Measurements from ENCODE around the gene ARID3A. TPM values are rescaled to one million over a fixed set of nuclear protein-coding genes. Genes with fewer than 3 reads are reported as not detected.

ARID3A gene
- total RNA-seq, 2 experiments from 2014 or later = 18.7 to 22.1 TPM

DNA sequence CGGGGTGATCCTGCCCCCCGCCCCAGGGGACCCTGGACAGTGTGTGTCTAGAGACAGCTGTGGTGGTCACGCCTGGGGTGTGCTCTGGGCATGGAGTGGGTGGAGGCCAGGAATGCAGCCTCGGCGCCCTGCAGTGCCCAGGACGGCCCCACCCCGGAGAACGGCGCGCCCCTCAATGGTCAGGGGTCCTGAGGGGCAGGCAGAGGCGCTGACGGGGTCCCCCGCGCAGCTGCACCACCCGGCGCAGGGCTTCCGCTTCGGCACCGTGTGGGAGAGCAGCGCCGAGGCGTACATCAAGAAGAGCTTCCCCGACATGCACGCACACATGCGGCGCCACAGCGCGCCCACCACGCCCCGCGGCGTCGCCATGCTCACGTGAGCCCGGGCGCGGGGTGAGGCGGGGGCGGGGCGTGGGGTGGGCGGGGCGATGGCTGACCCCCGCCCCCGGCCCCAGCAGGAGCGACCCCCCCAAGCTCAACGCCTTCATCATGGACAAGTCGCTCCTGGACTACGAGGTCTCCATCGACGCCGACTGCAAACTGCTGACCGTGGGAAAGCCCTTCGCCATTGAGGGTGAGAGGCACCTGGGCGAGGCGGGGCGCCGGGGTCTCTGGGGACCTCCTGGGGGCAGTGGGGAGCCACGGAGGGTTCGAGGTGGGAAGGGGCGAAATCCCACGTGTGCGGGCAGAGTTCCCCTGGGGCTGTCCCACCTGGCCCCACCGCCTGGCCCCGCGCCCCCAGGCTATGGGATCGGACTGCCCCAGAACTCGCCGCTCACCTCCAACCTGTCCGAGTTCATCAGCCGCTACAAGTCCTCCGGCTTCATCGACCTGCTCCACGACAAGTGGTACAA, 81.8 kb downstream of the ARID3A start:
- TF ChIP-seq, protein P1, sequence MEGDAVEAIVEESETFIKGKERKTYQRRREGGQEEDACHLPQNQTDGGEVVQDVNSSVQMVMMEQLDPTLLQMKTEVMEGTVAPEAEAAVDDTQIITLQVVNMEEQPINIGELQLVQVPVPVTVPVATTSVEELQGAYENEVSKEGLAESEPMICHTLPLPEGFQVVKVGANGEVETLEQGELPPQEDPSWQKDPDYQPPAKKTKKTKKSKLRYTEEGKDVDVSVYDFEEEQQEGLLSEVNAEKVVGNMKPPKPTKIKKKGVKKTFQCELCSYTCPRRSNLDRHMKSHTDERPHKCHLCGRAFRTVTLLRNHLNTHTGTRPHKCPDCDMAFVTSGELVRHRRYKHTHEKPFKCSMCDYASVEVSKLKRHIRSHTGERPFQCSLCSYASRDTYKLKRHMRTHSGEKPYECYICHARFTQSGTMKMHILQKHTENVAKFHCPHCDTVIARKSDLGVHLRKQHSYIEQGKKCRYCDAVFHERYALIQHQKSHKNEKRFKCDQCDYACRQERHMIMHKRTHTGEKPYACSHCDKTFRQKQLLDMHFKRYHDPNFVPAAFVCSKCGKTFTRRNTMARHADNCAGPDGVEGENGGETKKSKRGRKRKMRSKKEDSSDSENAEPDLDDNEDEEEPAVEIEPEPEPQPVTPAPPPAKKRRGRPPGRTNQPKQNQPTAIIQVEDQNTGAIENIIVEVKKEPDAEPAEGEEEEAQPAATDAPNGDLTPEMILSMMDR (IDR thresholded peaks at IDR 0.05) = no peak
- Mint-ChIP-seq H3K27me3 (peaks cover 1% of the 10 kb centered on the region), H3K4me1 (ENCODE audit: low read depth) (no peaks in the 10 kb centered on the region), H3K9me3 (no peaks in the 10 kb centered on the region), H3K36me3 (ENCODE audit: low read depth) (peaks cover 5% of the 10 kb centered on the region), H3K27ac (no peak overlapping the region), H3K4me3 (no peak overlapping the region)
- intact Hi-C loops (cut with micrococcal nuclease) = no loop called here
- ATAC-seq = no peak
- ChIA-PET POLR2A (no interaction called here), CTCF (interaction anchor here (0.7 to 1.1 kb wide), 2 partner anchors 10 to 113 kb away, joined by 3 to 4 read pairs; no protein-coding TSS in a partner anchor)
- no peak for DNase-seq

DNA sequence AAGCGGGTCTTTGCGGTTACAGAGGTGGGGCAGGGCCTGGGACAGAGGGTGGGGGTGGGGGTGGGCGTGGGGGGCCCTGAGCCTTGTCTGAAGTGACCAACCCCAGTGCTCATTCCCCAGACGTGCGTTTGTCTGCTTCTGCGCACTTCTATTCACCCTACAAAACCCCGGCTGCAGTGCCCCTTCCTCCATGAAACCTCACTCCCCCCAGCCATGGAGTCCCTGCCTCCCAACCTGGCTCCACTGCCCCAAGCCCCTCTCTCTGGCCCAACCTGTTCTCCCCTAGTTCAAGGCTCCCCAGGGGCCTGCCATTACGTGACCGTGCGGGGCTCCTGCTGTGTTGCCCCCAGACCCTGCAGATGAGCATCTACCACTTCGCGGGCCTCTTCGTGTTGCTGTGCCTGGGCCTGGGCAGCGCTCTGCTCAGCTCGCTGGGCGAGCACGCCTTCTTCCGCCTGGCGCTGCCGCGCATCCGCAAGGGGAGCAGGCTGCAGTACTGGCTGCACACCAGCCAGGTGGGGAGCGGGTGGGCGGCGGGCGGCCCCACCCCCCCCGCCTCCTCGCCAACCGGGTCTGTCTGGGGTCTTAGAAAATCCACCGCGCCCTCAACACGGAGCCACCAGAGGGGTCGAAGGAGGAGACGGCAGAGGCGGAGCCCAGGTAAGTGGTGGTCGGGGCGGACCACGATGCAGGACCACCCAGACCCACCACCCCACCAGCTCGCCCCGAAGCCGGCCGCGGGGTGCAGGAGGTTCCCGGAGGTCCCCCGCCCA, 82.6 kb downstream of the ARID3A start:
- no peak for ATAC-seq
- CTCF ChIA-PET = interaction anchor here (1.1 kb wide), 1 partner anchor 114 kb away, joined by 4 read pairs; no protein-coding TSS in a partner anchor

GRCh38 chr19:1009041-1009980, 83.5 kb downstream of the ARID3A start:
- Mint-ChIP-seq H3K36me3 (ENCODE audit: low read depth) (peaks cover 5% of the 10 kb centered on the region), H3K4me1 (ENCODE audit: low read depth) (peaks cover 2% of the 10 kb centered on the region), H3K27me3 (no peaks in the 10 kb centered on the region), H3K9me3 (no peaks in the 10 kb centered on the region), H3K4me3 (no peak overlapping the region), H3K27ac (no peak overlapping the region)
- TF ChIP-seq, protein P1 (IDR thresholded peaks at IDR 0.05) = no peak
- ChIA-PET CTCF (interaction anchor here (1.1 to 1.3 kb wide), 2 partner anchors 8 to 10 kb away, joined by 3 read pairs; no protein-coding TSS in a partner anchor), POLR2A (interaction anchor here (0.5 to 1.5 kb wide), 3 partner anchors 11 to 161 kb away, joined by 3 to 4 read pairs (median 3); no protein-coding TSS in a partner anchor)
- ATAC-seq (no peak), DNase-seq (no peak)
- intact Hi-C loops (cut with micrococcal nuclease) = no loop called here

More for the DNA sequence above, 82.6 kb downstream of the ARID3A start:
- Mint-ChIP-seq H3K27ac (no peak overlapping the region), H3K9me3 (no peaks in the 10 kb centered on the region), H3K27me3 (no peaks in the 10 kb centered on the region), H3K4me3 (no peak overlapping the region), H3K4me1 (ENCODE audit: low read depth) (no peaks in the 10 kb centered on the region), H3K36me3 (ENCODE audit: low read depth) (peaks cover 5% of the 10 kb centered on the region)
- TF ChIP-seq, protein P1 (IDR thresholded peaks at IDR 0.05) = no peak
- intact Hi-C loops (cut with micrococcal nuclease) = no loop called here
- POLR2A ChIA-PET = no interaction called here
- no peak for DNase-seq

DNA sequence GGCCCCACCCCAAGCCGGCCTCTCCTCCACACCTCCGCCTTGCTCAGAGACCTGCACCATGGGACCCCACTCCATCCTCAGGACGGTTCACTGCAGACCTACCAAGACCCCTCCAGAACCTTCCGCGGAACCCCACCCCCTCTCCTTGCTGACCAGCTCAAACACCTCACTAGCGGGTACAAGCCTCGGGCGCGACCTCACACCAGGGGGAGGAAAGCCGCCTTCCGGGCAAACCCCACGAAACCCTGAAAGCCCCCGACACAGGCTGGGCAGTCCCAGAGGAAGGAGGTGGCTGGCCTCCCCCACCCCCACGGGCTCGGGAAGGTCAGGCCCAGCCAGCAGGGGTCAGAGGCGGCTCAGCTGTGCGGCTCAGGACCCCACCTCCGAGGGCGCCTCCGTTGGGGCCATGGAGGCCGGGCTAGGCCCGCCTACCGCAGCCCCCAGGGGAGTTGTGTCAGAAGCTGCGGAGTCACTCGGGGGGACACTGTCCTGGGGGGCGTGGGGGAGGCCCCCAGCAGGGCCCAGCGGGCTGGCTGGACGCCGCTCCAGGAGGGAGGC, 84.2 kb downstream of the ARID3A start:
- ChIA-PET CTCF (interaction anchor here (1.1 to 1.3 kb wide), 2 partner anchors 9 kb away, joined by 3 read pairs; no protein-coding TSS in a partner anchor), POLR2A (interaction anchor here (0.5 to 1.5 kb wide), 3 partner anchors 10 to 162 kb away, joined by 3 to 4 read pairs (median 3); no protein-coding TSS in a partner anchor)
- Mint-ChIP-seq H3K4me3 (no peak overlapping the region), H3K9me3 (no peaks in the 10 kb centered on the region), H3K27me3 (no peaks in the 10 kb centered on the region), H3K27ac (no peak overlapping the region), H3K4me1 (ENCODE audit: low read depth) (peaks cover 2% of the 10 kb centered on the region), H3K36me3 (ENCODE audit: low read depth) (peaks cover 5% of the 10 kb centered on the region)
- intact Hi-C loops (cut with micrococcal nuclease) = no loop called here
- no peak for ATAC-seq
- DNase-seq = no peak
- TF ChIP-seq, protein P1 (IDR thresholded peaks at IDR 0.05) = no peak
